Upper lobe of left lung (tissue), 6 donors: ENCODE results near the gene PRRX1. TPM values are rescaled to one million over a fixed set of nuclear protein-coding genes. Genes with fewer than 3 reads are reported as not detected.

ENCODE experiments used
- ATAC-seq, 2 donors: fragments of 200-7000 bp; cut with Tn5 transposase; one replicate each; pipeline ENCODE4 v1.9.1; 2022; ENCODE audit warnings: mild to moderate bottlenecking in 2 of 2, moderate library complexity in 2 of 2; ENCODE audit not compliant: low FRiP score in 2 of 2
- DNase-seq, 2 donors: peaks; one replicate each; pipeline ENCODE4 v3.0.0-alpha.2; 2019 to 2020
- H3K27ac ChIP-seq, 4 donors: fragments of 200-600 bp; sonication (generic); one replicate each; pipeline ENCODE4 v1.5.1; 2016 to 2019
- H3K27me3 ChIP-seq, 4 donors: fragments of 200-600 bp; sonication (generic); one replicate each; pipeline ENCODE4 v1.5.1; 2017 to 2019
- H3K36me3 ChIP-seq, 4 donors: fragments of 200-600 bp; sonication (generic); one replicate each; pipeline ENCODE4 v1.5.1; 2016 to 2019
- H3K4me1 ChIP-seq, 4 donors: fragments of 200-600 bp; sonication (generic); one replicate each; pipeline ENCODE4 v1.5.1; 2018 to 2019
- H3K4me3 ChIP-seq, 4 donors: fragments of 200-600 bp; sonication (generic); one replicate each; pipeline ENCODE4 v1.5.1; 2017 to 2019; ENCODE audit warnings: mild to moderate bottlenecking in 2 of 4, moderate library complexity in 1 of 4
- H3K9me3 ChIP-seq, 4 donors: fragments of 200-600 bp; sonication (generic); one replicate each; pipeline ENCODE4 v1.5.1; 2018 to 2019
- EP300 ChIP-seq, 4 donors: sonication (generic); formaldehyde crosslinking; IDR thresholded peaks; one replicate each; pipeline ENCODE4 v1.5.1; 2017; ENCODE audit warnings: antibody characterized with exemption in 4 of 4, control low read depth in 2 of 4
- POLR2A ChIP-seq, 4 donors: fragments of 450-650 bp; IDR thresholded peaks; one replicate each; pipeline ENCODE4 v1.5.1; 2016 to 2017; ENCODE audit warnings: antibody characterized with exemption in 4 of 4, mild to moderate bottlenecking in 2 of 4
- POLR2AphosphoS5 ChIP-seq, 2 donors: sonication (generic); formaldehyde crosslinking; IDR thresholded peaks; one replicate each; pipeline ENCODE4 v1.5.1; 2017; ENCODE audit warnings: antibody characterized with exemption in 2 of 2
- WGBS, 2 donors: methylation state at CpG; one replicate each; pipeline ENCODE4 v1.1.5; 2017 to 2018; 5-methylcytosine and 5-hydroxymethylcytosine counted together
- total RNA-seq, 6 donors: library from RNA; depleted of rRNA in 4 of 6; stranded (reverse); fragments of >200 nt in 4 of 6; gene quantifications; one replicate each; pipeline versions ENCODE4 v1.1.0 to v1.2.1, GENCODE V29; 2016 to 2021
- TF ChIP-seq, protein P1 (sequence below), 6 experiments: fragments of 450-650 bp in 4 of 6; fragments of 200-600 bp in 2 of 6; sonication (generic) in 2 of 6; IDR thresholded peaks; one replicate each; pipeline ENCODE4 v1.5.1; 2016 to 2019; ENCODE audit warnings: antibody characterized with exemption in 6 of 6
- donor health status: DM: no; HTN: no; CAD: no; lungs with moderate emphysema.
- donor health status: DM: no; HTN: yes; CAD: no; lungs with severe emphysema.

PRRX1 gene
- total RNA-seq, 6 donors from 2014 or later = 6.1 to 36.0 (median 19.1) TPM

- Histone ChIP-seq H3K27ac (no peak overlapping the region), H3K27me3 (no peaks in the 10 kb centered on the region), H3K9me3 (peaks cover 0 to 3% (median 0%) of the 10 kb centered on the region in 4 donors), H3K4me1 (no peaks in the 10 kb centered on the region), H3K36me3 (no peaks in the 10 kb centered on the region), H3K4me3 (no peak overlapping the region)
- TF ChIP-seq, protein P1, sequence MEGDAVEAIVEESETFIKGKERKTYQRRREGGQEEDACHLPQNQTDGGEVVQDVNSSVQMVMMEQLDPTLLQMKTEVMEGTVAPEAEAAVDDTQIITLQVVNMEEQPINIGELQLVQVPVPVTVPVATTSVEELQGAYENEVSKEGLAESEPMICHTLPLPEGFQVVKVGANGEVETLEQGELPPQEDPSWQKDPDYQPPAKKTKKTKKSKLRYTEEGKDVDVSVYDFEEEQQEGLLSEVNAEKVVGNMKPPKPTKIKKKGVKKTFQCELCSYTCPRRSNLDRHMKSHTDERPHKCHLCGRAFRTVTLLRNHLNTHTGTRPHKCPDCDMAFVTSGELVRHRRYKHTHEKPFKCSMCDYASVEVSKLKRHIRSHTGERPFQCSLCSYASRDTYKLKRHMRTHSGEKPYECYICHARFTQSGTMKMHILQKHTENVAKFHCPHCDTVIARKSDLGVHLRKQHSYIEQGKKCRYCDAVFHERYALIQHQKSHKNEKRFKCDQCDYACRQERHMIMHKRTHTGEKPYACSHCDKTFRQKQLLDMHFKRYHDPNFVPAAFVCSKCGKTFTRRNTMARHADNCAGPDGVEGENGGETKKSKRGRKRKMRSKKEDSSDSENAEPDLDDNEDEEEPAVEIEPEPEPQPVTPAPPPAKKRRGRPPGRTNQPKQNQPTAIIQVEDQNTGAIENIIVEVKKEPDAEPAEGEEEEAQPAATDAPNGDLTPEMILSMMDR (IDR thresholded peaks at IDR 0.05) = no peak
- TF ChIP-seq EP300 (IDR thresholded peaks at IDR 0.05) (no peak), POLR2A (IDR thresholded peaks at IDR 0.05) (no peak)
- 93 to 100% methylated on average over 1 of the region's 1 CpG for WGBS, 2 donors
- DNase-seq = no peak
- ATAC-seq = no peak
These were observed 75.9 kb downstream of the PRRX1 start for GRCh38 chr1:170739803-170740202.

DNA sequence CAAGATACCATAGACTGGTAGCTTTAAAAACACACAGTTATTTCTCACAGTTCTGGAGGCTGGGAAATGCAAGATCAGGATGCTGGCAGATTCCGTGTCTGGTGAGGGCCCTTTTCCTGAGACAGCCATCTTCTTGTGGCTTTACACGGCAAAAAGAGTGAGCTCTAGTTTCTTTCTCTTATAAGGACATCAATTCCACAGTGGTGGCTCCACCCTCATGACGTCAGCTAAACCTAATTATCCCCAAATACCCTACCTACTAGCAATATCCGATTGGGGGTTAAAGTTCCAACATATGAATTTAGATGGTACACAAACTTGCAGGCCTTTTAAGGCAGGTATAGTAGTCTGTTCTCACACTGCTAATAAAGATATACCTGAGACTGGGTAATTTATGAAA, 77.7 kb downstream of the PRRX1 start:
- Histone ChIP-seq H3K4me1 (no peaks in the 10 kb centered on the region), H3K27ac (no peak overlapping the region), H3K27me3 (no peaks in the 10 kb centered on the region), H3K4me3 (no peak overlapping the region), H3K36me3 (no peaks in the 10 kb centered on the region), H3K9me3 (peaks cover 0 to 3% (median 0%) of the 10 kb centered on the region in 4 donors)
- no peak for ATAC-seq
- DNase-seq = no peak
- TF ChIP-seq, protein P1 (IDR thresholded peaks at IDR 0.05) = no peak
- TF ChIP-seq EP300 (IDR thresholded peaks at IDR 0.05) = no peak
- TF ChIP-seq POLR2AphosphoS5 (IDR thresholded peaks at IDR 0.05) = no peak
- TF ChIP-seq POLR2A (IDR thresholded peaks at IDR 0.05) = no peak
- WGBS, 2 donors = 88 to 90% methylated on average over 4 of the region's 4 CpGs

DNA sequence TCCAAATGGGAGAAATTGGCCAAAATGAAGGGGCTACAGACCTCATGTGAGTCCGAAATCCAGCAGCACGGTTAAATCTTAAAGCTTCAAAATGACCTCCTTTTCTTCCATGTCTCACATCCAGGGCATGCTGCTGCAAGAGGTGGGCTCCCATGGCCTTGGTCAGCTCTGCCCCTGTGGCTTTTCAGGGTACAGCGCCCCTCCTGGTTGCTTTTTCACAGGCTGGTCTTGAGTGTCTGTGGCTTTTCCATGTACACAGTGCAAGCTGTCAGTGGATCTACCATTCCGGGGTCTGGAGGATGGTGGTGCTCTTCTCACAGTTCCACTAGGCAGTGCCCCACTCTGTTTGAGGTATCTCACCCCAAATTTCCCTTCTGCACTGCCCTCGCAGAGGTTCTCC, 78.7 kb downstream of the PRRX1 start:
- 84 to 86% methylated on average over 5 of the region's 5 CpGs for WGBS, 2 donors
- Histone ChIP-seq H3K27ac (no peak overlapping the region), H3K36me3 (no peaks in the 10 kb centered on the region), H3K4me3 (no peak overlapping the region), H3K4me1 (no peaks in the 10 kb centered on the region), H3K27me3 (no peaks in the 10 kb centered on the region), H3K9me3 (peaks cover 0 to 3% (median 0%) of the 10 kb centered on the region in 4 donors)
- TF ChIP-seq POLR2A (IDR thresholded peaks at IDR 0.05) = no peak
- DNase-seq (no peak), ATAC-seq (no peak)

- Histone ChIP-seq H3K27me3 (no peaks in the 10 kb centered on the region), H3K9me3 (peaks cover 0 to 3% (median 0%) of the 10 kb centered on the region in 4 donors), H3K4me3 (no peak overlapping the region), H3K36me3 (no peaks in the 10 kb centered on the region), H3K27ac (no peak overlapping the region), H3K4me1 (no peaks in the 10 kb centered on the region)
- 75 to 76% methylated on average over 1 of the region's 1 CpG for WGBS, 2 donors
- DNase-seq = no peak
- no peak for ATAC-seq
- TF ChIP-seq, protein P1 (IDR thresholded peaks at IDR 0.05) = no peak
- no peak for TF ChIP-seq EP300 (IDR thresholded peaks at IDR 0.05)
- TF ChIP-seq POLR2AphosphoS5 (IDR thresholded peaks at IDR 0.05) = no peak
- TF ChIP-seq POLR2A (IDR thresholded peaks at IDR 0.05) = no peak
These were observed 79.2 kb downstream of the PRRX1 start for GRCh38 chr1:170743083-170743482.

GRCh38 chr1:170749549-170749948, 85.6 kb downstream of the PRRX1 start:
- Histone ChIP-seq H3K9me3 (no peaks in the 10 kb centered on the region), H3K4me1 (no peaks in the 10 kb centered on the region), H3K27ac (no peak overlapping the region), H3K4me3 (no peak overlapping the region), H3K36me3 (no peaks in the 10 kb centered on the region), H3K27me3 (no peaks in the 10 kb centered on the region)
- no peak for ATAC-seq
- no peak for DNase-seq
- 36 to 55% methylated on average over 2 of the region's 2 CpGs for WGBS, 2 donors
- TF ChIP-seq, protein P1 (IDR thresholded peaks at IDR 0.05) = no peak
- TF ChIP-seq POLR2A (IDR thresholded peaks at IDR 0.05) (no peak), POLR2AphosphoS5 (IDR thresholded peaks at IDR 0.05) (no peak), EP300 (IDR thresholded peaks at IDR 0.05) (no peak)
